Forelimb muscle (tissue), 1 donor: ENCODE measurements around the gene SLC25A1. TPM values are rescaled to one million over a fixed set of nuclear protein-coding genes. Genes with fewer than 3 reads are reported as not detected.
A peak's percentile ranks its signal among the peaks of the same experiment; 100 is the strongest.

Source experiments
- DNase-seq: peaks from one replicate; pipeline ENCODE4 v3.0.0-alpha.2; 2013; ENCODE audit warnings: low read depth
- polyA plus RNA-seq: library from polyadenylated mRNA; unstranded; fragments of 120-200 nt; gene quantifications from one replicate; pipeline ENCODE4 v1.2.1, GENCODE V29; 2013; ENCODE audit not compliant: insufficient read length

The SLC25A1 gene
- 17.6 TPM for polyA plus RNA-seq

DNA sequence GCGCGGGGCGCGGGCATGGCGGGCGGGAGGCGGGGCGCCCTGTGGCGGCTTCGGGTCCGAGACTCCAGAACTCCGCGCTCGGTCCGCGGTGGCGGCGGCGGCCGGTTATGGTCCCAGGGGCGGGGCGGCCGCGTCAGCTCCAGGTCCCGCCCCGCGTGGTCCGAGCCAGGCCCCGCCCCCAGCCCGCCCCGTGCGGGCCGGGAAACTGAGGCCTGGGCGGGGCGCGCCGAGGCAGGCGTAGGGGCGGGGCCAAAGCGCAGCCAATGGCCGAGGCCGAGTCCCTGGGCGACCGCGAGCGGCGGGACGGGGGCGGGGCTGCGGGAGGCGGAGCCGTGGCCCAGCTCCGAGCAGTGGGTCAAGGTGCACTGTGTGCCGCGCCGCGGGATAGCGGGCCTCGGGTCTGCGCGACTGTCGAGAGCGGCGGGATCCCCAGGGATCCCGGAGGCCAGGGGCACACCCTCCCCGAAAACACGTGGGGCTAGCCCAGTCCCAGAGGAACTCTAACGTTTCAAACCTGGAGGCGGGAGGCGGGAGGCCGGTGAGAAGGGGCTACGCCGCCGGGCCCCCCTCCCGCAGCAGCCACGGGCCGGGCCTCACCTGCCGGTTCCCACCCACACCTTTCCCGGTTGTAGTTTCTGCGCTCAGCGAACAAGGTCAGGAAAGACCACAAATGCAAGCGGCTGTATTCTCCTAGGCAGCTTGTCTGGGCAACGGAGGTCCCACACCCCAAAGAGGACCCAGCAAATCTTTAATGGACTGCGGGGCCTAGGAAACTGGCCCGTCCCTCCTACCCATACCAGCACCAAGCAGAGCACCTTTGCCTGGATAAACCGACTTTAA lies at the start of gene SLC25A1:
TSS of gene SLC25A1 (minus strand) at position 80 of the 840 bp plus-strand sequence. CDS start at position 17, 63 bp downstream.
- DNase-seq, result peak; percentile 39

DNA sequence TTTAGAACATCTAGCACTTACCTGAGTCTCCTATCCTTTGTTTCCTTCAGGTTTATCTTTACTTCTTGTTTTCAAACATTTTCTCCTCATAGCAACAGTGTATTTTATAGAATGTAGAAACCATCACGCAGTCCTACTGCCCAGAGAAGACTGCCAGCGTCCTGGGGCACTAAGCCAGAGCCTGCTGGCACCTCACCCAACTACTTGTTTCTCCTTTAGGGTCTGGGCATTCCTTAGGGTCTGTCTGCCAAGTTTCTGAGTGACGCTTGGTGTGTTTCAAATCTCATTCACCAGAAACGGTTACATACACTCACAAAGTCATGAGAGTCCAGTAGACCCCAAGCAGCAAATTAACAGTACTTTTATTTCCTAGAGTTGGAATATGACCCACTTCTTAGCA lies 49.6 kb upstream of the SLC25A1 start:
- DNase-seq, result no peak

DNA sequence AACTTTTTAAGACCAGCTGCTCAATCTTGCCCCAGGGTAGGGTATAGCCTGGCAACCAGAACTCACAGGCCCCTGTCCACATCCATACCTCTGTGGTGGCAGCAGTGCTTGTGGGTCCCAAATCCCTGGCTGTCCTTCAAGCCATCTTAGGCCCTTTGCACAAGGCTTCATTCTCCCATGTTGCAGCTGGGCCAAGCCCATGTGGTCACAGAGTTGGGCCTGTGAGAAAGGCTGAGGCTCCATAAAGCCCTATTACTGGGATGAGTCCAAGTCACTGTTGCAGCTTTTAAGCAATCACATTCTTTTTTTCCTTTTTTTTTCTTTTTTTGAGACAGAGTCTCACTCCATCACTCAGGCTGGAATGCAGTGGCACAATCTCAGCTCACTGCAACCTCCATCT lies 47.9 kb upstream of the SLC25A1 start:
- no peak for DNase-seq

DNA sequence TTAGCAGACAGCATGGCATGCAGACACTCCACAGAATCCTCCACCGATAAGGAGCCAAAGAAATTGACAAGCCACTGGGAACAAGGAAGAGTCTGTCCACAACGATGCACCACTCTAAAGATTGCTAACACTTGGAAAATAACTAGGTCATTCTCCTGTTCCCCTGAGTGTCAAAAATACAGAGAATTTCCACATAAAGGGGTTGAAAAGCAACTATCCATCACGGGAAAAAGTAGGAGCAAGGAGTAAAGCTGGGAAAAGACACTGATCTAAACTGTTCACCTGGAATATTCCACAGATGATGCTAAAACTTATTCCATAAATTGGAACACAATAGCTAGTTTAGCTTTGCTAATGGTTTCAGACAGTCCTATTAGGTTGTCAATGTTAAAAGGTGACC lies 47.0 kb upstream of the SLC25A1 start:
- DNase-seq, result no peak

DNA sequence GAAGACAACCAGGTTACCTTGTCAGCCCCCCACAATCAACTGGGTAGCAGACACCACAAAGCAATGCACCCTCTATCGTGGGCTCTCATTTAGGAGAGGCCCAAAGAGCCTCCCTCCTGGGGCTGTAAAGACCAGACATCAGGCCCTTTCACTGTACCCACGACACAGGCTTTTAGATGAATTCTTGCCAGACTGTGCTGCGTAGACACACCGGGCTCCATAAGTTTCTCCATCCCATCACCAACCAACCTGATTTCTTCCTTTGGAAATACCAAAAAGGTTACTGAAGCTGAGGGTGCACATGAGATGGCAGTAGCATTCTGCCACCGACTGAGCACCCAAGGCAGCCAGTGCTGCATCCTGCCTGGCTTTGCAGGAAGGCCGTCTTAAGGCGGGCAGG lies 46.4 kb upstream of the SLC25A1 start:
- no peak for DNase-seq

DNA sequence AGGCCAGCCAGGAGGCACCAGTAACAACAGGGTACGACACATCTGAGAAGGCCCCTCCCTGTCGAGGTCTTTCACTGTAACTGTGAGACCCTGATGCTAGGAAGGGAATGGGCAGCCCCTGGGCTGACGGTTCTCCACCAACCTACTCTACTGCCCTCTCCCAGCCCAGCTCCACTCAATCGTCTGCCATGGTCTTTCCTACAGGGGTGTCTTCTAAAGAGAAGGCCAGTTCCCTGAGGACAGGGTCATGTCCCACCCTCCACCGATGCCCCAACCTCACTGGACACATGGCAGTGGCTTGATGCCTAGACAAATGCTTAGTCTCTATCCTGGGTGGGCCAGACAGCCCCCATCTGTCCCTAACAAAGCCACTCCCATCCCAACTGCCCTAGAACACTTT lies 46.0 kb upstream of the SLC25A1 start:
- DNase-seq, result no peak

DNA sequence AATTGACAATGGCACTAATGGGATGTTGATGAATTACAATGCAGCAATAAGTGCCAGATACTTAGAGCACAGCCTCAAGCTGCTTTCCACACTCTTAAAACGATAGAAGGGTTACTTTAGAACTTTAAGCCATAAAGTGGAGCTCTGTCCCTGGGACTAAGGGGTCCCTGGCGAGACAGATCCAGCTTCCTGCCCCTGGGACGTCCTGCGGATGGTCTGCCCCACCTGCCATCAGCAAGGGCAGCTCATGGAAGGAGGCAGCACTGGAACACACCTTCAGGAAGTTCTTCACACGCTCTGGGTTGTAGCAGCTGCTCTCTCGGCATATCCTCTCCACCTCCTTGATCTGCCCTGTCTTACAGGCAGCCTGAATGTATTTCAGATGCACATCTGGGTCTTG lies 45.1 kb upstream of the SLC25A1 start:
- no peak for DNase-seq

DNA sequence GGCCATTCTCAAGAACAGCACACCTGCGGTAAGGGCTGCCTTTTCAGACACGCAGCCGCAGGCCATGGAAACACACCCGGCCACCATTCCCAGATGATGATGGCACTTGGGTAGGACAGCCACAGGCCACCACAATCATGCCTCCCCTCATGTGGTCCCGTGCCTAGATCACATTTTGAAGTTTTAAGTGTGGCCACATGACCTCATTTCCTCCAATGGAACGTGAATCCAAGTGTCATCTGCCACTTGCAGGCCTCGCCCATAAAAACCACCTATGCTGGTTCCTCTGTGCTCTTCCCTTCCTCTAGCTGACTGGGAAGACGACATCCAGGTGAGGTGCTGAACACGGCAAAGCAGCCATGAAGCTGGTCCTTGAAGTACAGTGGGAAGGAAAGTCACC lies 44.6 kb upstream of the SLC25A1 start:
- no peak for DNase-seq

DNA sequence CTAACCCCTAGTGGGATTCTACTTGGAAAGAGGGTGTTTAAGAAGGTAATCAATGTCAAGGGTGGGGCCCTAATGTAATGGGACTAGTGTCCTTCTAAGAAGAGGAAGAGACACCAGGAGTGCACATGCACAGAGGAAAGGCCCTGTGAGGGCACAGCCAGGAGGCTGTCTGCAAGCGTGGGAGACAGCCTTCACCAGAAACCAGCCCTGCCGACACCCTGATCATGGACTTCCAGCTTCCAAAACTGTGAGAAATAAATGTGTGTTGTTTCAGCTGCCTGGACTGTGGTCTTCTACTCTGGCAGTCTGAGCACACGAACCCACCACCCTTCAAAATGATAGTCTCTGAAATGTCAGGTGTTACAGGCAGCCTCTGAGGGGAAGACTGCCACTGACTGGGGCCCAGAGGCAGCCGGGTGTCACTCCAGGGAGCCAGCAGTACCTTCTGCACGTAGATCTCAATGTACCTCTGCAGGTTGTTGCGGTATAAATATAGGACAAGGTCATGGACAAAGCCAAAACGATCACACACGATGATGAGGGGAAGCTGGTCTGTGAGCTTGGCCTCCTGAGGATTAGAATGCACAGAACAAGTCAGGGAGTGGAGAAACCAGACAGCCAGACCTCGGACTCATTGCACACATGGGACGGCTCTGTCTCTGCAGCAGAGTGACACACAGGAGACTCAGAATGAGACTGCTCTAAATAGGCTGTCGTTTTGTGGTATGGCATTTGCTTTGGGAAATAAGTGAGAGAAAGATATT lies 43.9 kb upstream of the SLC25A1 start:
- no peak for DNase-seq

DNA sequence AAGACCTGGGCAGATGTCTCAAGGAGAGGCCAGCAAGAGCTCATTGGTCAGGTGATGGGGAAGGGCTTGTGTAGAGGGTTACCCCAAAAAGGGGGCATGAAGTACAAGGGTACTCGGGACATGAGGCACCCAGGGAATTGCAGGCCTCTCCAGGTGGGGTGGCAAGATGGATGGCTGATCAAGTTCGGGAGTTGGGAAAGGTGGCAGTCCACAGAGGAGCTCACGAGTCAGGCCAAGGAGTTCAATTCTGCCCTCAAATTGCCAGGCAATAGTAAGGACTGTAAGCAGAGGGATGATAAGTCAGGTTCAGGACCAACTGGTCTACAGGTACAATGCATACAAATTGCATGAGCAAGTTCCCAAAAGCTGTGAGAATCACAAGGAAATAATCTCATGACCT lies 42.3 kb upstream of the SLC25A1 start:
- DNase-seq, result no peak

DNA sequence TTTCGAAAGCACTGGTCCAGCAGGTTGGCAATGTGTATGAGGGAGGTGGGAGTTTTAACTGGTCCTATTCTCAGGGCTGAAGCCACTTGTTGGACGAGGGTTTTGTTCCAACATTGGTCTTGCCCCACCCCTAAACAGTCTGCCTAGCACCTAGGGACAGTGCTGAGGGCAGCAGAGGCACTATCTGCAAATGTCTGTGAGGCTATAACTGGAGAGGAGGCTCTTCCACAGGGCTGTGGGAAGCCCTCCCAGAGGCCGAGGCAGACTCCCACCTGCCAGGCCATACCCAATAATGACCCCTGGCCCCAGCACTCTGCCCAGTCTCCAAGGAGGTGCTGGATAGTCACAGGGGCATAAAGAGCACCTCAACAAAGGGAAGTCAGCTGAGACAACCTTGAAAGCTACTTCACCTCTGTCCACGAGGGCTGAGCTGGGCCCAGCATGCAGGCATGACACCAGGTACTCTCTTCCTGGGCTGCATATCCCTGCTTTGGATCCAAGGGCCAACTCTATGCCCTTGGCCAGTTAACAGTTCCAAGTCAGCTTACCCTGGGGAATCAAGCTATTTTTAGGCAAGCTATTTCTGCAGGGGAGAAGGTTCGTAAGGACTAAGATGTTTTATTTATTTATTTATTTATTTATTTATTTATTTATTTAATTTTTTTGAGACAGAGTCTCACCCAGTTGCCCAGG lies 40.2 kb upstream of the SLC25A1 start:
- DNase-seq, result no peak

DNA sequence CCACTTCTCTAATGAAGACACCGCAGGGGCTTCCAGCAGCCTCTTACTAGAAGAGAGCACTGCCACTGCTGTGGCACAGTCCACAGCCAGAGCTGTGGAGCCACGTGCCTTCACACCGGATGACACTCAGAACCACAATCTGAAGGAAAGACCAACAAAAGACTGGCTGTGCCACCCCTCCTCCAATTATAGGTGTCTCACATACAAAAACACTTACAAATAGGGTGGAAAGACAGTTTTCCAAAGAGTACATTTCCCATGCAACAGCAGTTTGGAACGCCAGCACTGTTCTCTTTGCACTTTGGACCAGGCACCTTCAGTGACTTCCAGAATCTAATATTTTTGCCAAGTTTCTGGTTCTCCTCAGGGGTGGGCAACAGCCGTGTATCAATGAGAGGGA lies 38.0 kb upstream of the SLC25A1 start:
- DNase-seq, result no peak

DNA sequence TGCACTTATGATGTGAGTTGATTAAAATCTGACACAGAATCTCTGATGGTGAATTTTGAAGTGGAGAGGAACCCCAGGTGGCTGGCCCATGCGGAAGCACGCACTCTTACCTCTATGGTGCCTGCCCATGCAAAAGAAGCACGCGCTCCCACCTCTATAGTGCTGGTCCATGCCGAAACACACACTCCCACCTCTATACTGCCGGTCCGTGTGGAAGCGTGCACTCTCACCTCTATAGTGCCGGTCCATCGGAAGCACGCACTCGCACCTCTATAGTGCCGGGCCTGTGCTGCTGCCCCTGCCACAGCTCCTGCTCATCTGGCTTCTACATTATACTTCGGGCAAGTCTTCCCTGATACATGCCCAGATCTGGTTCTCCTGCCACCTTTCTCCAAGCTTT lies 36.8 kb upstream of the SLC25A1 start:
- no peak for DNase-seq

DNA sequence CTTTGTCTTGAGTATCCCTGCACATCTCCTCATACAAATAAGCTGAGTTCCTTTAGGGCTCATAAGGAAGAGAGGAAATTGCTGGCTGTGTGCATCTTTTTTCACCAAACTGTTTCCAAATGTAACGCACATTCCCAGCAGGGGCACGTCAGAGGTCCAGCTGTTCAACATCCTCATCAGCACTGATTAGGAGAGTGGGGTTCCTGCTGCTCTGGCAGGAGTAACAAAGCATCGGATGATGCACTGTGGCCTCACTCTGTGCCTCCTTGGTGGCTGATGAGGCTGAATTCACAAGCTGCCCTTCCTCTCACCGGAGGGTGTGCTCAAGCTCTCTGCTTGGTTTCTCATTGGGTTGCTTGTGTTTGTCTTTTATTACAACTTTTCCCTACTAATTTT lies 35.5 kb upstream of the SLC25A1 start:
- DNase-seq, result no peak

DNA sequence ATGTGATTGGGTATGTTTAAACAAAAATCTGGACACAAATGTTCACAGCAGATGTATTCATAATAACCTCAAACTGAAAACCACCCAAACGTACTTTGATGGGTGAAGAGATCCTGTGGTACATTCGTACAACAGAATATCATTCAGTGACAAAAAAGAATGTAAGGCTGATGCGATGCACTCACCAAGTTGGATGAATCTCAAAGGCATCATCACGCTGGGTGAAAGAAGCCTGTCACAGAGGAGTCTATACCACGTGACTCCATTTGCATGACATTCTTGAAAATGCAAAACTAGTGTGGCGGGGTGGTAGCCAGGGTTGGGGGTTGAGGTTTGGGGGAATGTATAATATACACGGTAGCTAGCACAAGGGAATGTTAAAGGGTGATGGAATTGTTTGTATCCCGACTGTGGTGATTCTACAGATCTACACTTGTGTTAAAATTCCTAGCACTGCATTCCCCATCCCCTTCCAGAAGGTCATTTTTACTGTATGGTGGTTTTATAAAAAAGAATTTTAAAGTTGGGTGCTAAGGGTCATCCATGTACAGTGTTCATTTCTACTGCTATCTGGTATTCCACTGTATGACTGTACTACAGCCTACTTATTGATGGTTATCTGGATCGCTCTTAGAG lies 35.0 kb upstream of the SLC25A1 start:
- no peak for DNase-seq

DNA sequence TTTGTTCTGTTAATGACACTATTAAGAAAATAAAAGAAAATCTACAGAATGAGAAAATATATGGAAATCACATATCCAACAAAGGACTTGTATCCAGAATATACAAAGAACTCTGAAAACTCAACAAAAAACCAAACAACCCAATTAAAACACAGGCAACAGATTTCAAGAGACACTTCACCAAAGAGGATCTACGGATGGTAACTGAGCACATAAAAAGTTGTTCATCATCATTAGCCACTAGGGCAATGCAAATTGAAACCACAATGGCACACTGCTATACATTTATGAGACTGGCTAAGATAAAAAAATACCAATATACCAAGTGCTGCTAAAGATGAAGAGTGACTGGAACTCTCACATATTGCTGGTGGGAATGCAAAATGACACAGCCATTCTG lies 34.5 kb upstream of the SLC25A1 start:
- DNase-seq, result no peak

DNA sequence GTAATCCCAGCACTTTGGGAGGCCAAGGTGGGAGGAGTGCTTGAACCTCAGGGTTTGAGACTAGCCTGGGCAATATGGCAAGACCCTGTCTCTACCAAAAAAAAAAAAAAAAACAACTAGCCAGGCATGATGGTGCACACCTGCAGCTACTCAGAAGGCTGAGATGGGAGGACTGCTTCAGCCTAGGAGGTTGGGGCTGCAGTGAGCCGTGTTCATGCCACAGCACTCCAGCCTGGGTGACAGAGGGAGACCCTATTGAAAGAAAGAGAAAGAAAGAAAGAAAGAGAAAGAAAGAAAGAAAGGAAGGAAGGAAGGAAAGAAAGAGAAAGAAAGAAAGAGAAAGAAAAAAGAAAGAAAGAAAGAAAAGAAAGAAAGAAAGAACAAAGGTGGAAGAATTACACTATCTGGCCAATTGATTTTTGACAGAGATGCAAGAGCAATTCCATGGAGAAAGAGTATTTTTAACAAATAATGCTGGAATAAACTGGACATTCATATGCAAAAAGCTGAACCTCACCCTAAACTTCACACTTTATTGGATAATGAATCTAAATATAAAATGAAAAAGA lies 33.9 kb upstream of the SLC25A1 start:
- no peak for DNase-seq

DNA sequence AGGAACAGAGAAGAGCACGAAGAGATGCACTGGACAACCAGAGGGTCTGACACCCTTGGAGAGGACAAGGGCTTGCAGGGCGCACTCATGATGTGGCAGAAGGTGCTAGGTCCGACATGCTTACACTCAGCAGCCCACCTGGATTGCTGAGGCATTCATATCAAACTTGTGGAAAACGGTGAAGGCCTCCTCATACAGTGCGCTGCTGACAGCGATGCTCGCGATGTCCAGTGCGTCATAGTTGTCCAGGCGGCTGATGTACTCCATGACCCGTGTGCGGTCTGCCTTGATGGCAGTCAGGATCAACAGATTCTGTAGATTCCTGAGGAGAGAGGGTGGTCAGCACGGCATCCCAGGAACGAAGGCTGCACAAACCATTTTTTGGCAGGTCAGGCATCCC lies 31.7 kb upstream of the SLC25A1 start:
- DNase-seq, result no peak

DNA sequence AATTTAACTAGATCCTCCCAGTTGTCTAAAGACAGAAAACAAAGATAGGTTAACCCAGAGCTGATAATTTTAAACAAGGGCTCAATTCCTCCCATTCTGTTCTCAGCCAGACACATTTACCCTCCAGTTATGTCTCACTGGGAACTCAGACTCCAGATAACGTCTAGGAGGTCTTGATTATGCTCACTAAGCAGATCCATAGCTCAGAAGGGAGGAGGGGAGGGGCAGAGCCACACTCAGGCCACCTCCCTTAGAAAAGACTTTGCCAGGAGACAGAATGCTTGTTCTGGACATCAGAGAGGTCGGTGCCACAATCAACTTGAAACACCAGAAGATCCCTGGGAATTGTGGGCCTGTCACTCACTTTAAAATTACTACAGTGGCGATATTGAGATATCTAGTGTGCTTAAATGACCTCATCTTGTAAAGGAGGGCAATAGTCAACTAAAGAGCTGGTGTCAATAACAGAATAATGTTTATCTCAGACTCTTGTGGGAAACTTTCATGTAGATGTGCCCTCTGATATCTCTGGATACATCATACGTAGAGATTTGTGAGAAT lies 29.8 kb upstream of the SLC25A1 start:
- DNase-seq, result no peak

DNA sequence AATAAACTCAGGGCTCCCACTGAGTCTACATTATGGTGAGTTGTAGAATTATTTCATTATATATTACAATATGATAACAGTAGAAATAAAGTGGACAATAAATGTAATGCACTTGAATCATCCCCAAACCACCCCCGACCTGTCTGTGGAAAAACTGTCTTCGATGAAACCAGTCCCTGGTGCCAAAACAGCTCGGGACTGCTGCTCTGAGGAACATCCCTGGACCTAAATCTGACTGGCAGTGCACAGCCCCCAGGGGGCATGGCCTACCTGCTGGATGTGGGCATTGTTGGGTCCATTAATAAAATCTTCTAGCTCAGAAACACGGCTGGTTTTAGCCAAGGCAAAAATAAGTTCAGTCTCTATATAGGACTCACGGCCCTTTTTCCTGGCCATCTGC lies 29.3 kb upstream of the SLC25A1 start:
- no peak for DNase-seq

DNA sequence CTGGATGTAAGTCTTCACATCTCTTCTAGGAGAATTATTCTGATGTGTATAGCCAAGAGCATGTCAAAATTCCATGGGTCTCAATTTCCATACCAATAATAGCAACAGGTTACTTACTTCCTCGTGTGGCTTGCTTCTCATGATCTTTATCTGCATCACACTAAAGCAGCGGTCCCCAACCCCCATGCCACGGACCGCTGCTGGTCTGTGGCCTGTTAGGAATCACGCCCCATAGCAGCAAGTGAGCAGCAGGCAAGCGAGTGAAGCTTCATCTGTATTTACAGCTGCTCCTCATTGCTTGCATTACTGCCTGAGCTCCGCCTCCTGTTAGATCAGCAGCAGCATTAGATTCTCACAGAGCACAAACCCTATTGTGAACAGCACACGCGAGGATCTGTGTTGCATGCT lies 28.9 kb upstream of the SLC25A1 start:
- DNase-seq, result no peak
